Measurements from ENCODE around the gene PELI1.
"Not testable (repeated sequence)": the region's sequence is repeated elsewhere in the genome, so short reads cannot be mapped to it uniquely, and the experiment has no call there.

PELI1 gene

DNA sequence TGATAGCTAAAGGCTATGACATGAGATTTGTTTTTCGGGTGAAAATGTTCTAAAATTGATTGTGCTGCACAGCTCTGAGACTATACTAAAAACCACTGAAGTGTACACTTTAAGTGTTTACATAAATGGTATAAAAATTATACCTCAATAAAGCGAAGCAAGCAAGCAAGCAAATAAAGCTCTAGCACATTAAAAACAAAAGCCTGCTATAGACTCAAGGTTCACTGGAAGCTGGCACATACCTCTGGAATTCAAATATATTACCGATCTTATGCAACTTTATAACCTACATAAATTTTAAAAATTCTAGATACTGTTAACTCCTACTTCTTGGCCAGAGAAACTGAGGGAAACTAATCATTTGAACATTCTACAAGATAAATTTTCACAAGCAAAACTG lies 20.1 kb downstream of the PELI1 start:
- no peak for DNase-seq (ENCODE audit: low read depth in 2 of 3, low spot score in 2 of 3)

DNA sequence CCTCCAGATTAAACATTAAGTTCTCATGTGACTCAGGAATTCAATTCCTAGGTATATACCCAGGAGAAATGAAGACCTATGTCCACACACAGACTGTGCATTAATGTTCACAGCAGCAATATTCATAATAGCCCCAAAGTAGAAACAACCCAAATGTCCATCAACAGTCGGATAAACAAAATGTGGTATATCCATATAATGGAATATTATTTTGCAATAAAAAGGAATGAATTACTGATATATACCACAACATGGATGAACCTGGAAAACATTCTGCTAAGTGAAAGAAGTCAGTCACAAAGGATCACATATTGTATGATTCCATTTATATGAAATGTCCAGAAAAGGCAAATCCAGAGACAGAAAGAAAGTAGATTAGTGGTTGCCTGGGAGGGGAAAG lies 20.5 kb downstream of the PELI1 start:
- no peak for DNase-seq (ENCODE audit: low read depth in 2 of 3, low spot score in 2 of 3)

DNA sequence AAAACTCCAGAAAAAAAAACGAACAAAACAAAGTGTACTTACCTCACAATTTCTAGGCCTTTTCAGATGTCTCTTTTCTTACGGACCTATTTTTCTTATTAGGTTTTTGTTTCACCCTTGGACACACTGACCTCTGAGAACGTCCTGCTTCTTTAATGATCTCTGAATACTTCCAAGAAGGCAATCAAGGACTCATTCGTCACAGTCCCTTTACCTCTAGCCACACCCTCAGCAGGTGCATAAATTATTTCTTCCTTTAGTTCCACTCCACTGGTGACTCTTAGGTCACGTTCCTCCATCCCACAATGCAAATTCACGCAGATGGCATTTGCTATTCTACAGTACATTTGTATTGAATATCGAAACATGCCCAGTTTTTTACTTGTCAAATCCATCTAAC lies 21.9 kb downstream of the PELI1 start:
- DNase-seq (ENCODE audit: low read depth in 2 of 3, low spot score in 2 of 3): no peak

DNA sequence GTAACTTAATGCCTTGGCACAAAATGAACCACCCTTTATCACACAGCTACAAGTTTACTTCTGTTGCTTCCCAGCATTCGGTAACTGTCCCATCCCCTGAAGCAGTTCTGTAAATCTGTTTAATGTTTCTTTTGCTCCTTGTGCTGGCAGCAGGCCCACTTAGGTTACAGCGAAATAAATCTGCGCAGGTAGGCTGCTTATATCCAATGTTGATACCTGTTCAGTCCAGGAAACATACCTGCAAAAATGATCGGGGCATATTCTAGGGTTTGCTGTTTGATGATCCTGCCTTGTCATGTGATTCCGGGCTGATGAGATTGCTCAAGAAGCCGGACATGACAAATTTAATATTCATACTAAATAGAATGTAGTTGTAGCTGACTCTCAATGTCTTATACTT lies 23.3 kb downstream of the PELI1 start:
- no peak for DNase-seq (ENCODE audit: low read depth in 2 of 3, low spot score in 2 of 3)

DNA sequence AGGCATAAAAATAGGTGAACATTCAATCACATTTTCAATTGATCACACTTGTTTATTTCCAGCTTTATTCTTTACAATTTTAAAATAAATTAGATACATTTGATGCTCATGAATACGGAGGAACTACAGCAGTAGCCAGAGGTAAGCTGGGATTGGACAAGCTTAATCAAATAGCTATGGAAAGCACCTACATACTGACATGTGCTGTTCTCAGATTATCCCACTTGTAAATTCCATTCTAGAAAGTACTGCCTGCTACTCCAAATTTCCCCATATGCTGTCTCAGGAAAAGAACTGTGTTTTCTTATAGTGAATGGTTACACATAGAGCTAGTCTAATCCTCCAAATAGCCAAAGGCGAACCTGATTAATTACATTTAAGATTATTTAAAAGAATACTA lies 24.2 kb downstream of the PELI1 start:
- DNase-seq (ENCODE audit: low read depth in 2 of 3, low spot score in 2 of 3): no peak

DNA sequence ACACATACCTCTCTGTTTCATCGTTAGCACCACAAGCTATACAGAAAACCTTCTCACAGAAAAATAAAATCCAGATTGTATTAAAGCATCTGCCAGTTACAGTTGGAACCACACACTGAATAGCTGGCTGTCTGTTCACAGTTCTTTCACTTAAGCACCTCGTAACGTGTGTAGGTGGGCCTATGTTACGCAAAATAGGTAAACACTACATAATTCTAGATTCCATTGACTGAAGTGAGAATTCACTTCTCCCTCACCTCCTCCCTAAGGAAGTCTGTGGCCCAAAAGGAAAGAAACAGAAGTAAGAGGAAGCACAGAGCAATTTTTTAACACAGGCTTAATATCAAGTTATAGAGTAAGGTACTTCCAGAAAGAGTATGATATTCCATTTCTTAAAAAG lies 24.9 kb downstream of the PELI1 start:
- no peak for DNase-seq (ENCODE audit: low read depth in 2 of 3, low spot score in 2 of 3)

DNA sequence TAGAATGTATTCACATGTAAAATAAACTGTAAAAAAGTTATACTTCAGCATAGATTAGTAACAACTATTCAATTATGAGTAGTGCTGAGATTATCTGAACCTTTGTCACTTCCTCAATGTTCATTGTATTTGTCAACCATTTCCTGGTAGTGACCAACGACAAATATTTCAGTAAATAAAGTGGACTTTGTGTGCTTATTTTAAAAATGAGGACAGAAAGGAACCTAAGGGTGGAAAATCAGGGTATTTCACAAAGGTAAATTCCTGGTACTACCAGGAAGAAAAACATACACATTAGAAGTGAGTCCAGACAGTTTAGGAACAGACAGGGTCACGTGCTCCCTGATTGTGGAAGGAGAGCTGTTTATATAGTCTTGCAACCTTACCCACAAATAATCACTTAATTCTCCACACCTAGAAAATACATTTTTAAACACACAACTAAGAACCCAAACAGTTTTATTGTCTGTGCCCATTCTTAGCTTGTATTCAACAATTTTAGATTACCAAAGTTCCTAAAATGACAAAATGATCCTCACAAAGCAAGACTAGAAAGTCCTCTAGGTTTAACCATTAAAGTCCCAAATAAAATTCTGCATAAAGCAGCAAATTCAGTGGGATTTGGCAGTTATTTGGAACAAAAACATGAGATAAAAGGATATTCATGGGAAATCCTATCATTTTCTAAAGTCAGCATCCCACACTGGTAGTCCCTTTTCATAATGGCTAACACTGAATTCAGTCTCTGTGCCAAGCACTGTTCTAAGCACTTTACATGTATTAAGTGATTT lies 28.2 kb downstream of the PELI1 start:
- DNase-seq (ENCODE audit: low read depth in 2 of 3, low spot score in 2 of 3): no peak

DNA sequence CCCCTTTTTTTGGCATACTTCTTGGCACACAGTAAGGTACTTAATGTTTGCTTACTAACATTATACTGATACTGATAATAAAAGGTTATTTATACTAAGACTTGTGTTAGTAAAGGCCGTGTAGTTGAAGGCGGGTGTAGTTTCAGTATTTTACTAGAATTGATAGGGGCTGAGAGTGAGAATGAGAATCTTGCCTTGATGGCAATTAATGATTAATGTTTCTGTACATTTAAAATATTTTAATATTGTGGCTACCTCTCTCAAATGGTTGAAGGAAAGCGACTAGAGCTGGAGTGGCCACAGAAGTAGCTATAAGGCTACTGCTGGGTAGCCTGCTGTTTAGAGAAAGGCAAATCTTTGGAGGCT lies 29.3 kb downstream of the PELI1 start:
- DNase-seq (ENCODE audit: low read depth in 2 of 3, low spot score in 2 of 3): no peak

DNA sequence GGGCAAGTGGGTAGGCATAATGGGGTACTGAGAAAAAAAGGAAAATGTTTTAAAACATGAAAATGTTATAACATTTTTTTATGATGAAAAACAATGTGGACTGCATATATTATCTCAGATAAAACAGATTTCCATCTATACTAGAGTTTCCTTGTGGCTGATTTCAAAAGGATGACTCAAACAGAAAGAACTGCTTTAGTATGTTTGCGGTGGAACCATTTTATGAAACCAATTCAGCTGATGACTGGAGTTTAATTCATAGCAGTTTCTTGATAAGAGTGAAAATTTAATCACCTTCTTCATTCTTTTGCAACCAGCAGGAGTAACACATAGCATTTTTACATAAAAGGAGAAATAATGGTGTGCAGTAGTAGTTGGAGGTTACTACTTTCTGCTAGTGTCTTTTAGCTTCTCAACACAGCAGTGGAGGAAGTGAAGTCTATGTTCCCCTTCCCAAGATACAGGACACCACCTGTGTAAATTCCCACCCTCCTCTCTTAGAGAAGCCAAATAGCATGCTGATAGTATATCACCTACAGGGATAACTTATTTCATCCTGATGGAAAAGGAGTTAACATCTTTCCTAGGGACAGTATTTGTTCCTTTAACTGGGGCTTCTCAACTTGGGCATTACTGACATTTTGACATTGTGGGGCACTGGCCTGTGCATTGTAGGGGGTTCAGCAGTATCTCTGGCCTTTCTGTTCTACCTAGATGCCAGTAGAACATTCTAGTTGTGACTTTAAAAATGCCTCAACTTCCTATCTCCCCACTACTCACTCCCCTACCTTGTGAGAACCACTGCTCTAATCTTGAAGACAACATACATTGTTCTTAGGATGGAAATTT lies 29.9 kb downstream of the PELI1 start:
- no peak for DNase-seq (ENCODE audit: low read depth in 2 of 3, low spot score in 2 of 3)

DNA sequence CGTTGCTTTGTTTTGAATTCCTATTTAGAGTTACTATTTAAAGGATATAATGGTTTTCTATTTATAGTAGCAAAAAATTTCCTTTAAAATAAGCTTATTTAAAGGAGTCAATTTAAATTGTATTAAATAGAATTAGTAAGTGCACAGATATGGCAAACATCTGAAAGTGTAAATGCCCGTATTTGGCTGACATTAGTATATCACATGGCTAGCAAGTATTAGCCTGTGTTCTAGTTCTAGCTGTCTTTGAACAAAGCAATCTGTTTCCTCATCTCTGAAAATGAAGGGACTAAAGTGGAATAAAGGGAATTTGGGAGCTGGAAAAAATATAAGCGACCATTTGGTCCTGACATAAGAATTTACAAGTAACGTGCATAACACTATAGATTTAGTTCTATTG lies 32.2 kb downstream of the PELI1 start:
- DNase-seq (ENCODE audit: low read depth in 2 of 3, low spot score in 2 of 3): no peak

DNA sequence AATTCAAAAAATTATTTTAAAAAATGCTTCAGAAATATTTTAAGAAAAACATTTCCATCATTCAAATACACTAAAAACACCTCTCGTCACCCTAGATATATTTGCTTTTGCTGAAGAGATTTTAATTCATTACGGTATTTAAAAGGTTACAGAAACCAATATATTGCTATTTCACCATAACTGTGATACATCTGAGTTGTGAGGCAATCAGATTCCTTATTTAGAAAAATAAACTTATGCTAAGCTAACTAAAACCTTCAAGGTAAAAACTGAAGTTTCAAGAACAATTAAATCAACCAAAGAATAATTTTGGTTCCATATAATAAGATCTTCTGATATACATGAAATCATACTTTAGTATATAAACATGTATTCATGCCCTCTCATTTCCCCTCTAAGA lies 32.8 kb downstream of the PELI1 start:
- DNase-seq (ENCODE audit: low read depth in 2 of 3, low spot score in 2 of 3): no peak

DNA sequence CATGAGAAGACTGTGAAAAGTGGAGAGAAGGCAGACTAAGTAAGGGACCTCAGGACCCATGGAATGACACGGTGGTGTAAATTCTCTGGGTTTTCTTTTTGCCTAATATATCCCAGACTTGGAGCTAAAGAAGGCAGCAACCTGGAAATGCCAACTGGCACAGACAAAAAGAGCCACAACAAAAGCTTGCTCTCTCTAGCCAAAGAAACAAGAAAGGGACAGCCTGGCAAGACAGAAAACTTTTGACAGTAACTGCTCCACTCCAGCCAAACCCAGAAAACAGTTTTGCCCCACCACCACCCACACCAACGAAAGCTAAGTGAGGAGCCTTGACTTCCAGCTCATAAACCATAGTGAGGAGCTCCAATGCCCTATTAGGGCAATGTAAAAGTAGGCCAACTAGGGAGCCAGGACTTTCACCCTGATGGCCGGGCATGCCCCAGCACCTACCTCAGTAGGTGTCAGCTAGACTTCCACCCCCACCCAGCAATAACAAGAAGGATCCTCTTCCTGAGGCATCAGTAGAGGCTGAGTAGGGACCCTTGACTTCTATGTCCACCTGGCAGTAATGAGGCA lies 35.5 kb downstream of the PELI1 start:
- no peak for DNase-seq (ENCODE audit: low read depth in 2 of 3, low spot score in 2 of 3)

DNA sequence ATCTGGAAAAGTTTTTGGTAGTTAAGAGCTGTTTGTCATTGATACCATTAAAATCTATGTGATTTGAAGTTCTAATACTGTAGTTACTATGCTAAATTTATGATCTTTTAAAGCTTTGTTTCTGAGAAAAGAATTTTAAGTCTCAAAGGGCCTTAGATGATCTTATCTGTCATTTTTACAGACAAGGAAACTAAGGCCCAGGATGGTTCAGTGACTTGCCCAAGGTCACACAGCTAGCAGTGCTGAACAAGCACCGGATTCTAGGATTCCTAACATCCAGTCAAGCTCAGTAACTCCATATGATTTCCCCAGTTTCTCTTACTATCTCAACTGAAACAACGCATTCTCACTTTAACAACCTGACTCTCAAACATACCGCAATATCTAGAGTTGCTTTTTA lies 37.7 kb downstream of the PELI1 start:
- no peak for DNase-seq (ENCODE audit: low read depth in 2 of 3, low spot score in 2 of 3)

DNA sequence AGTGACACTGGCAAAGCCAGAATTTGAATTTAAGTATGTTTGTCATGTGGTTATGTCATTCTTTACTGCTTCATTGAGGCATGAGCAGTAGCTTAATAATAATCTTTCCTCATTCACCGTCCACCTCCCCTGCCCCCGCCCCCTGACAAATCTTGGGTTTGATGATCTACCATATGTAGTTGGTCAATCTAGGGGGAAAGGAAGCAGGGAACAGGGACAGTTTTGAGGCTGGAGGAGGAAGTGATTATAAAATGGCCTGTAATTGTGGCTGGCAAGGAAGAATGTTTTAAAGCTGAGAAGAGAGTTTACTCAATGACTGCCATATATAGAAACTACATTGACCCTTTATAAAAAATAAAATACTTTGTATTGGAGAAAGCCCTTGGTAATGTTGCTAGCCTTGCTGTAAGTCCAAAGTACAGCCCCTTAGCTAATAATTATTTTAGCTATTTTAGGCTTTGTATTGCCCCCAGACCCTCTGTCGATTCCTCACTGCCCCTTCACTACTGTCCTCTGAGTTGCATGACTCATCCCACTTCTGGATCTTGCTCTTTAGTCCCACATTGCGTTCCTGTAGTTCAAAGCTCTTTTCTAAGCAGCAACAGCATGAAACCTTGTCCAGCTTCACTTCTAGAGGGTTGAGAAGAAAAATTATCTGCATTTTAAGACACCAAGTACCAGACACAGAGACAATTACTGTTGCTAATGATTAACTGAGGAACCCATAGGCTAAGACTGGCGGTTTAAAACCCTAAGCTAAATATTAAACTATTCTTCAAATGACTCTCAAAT lies 38.4 kb downstream of the PELI1 start:
- no peak for DNase-seq (ENCODE audit: low read depth in 2 of 3, low spot score in 2 of 3)

DNA sequence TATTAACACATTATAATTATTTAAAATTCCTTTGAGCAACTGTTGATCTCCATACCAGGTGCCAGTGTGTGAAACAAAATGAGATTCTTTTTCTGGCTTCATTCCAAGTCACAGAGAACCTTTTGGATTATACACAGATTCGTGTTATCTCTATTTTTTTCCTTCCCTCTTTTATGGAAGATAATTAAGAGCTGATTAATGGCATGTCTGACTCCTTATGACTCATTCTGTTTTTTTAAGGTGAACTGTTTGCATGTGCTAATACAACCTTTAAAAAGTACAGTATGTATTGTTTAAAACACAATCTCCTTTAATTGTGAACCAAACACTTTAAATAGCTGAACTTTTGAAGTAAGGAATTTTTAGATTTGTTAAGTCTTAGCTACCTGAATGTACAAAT lies 39.3 kb downstream of the PELI1 start:
- DNase-seq (ENCODE audit: low read depth in 2 of 3, low spot score in 2 of 3): no peak

DNA sequence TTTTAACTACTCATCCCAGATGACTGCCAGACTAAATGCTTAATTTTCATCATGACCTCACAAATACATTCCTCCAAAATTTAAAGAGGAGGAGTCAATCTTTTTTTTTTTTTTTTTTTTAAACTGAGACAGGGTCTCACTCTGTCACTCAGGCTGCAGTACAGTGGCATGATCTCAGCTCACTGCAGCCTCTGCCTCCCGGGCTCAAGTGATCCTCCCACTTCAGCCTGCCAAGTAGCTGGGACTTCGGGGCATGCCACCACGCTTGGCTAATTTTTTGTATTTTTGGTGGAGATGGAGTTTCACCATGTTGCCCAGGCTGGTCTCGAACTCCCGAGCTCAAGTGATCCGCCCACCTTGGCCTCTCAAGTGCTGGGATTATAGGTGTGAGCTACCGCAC lies 41.5 kb downstream of the PELI1 start:
- not testable (repeated sequence) for DNase-seq (ENCODE audit: low read depth in 2 of 3, low spot score in 2 of 3)

DNA sequence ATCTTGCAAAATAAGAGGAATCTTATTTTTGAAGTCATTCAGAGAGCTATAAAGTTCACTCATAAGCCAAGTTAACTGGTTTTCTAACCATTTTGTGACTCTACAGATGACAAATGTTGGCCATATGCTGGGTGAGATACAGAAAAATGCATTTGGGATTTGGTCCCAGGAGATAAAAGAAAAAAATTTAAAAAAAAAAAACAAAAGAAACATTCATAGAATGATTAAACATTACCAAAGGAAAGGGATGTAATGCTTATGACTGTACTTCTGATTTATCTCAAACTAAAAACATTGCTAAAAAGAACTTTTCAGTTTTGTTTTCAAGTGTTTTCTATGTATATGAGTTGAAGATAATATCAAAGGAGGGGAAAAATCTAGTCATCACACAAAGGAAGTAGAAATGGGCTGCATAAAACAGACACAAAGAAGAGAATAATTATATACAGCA lies 43.1 kb downstream of the PELI1 start:
- DNase-seq (ENCODE audit: low read depth in 2 of 3, low spot score in 2 of 3): no peak

DNA sequence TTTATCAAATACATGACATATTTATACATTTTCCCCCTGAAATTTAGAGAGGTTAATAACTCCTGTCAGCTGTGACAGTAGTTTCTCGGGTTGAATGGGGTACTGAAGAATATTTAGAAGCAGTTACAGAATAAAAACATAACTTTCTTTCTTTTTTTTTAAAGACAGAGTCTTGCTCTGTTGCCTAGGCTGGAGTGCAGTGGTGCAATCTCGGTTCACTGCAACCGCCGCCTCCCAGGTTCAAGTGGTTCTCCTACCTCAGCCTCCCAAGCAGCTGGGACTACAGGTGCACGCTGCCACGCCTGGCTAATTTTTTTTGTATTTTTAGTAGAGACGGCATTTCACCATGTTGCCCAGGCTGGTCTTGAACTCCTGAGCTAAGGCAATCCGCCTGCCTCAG lies 43.6 kb downstream of the PELI1 start:
- not testable (repeated sequence) for DNase-seq (ENCODE audit: low read depth in 2 of 3, low spot score in 2 of 3)

DNA sequence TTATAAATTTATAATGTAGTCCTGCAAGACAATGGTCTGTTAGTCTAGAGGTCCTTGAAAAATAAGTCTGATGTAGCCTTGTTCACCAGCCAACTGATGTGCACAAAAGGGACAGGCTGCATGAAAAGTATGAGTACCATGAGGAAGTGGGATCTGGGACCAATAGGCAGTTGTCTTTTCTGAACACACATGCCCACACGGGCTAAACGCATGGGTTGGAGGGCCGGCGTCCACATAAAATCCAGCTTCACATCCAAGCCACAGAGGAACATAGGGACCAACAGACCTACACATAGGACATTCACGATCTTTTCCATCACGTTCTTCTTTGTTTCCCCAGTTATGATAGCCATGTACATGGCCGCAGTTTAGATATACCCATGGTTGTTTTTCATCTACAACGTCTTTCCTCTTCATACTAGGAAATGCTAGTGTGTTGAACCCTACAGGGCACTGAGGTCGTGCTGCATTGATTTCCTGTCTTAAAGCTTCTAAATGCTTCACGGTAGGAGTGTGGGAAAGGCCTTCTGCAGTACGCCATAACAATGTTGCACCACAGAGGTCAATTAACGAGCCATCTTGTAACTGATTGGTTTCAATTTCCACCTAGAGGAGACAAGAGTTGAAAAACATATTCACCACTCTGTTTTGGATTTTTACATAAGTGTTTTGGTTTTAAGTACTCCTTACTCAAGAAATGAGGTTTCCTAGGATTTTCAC lies 49.4 kb downstream of the PELI1 start:
- no peak for DNase-seq (ENCODE audit: low read depth in 2 of 3, low spot score in 2 of 3)

DNA sequence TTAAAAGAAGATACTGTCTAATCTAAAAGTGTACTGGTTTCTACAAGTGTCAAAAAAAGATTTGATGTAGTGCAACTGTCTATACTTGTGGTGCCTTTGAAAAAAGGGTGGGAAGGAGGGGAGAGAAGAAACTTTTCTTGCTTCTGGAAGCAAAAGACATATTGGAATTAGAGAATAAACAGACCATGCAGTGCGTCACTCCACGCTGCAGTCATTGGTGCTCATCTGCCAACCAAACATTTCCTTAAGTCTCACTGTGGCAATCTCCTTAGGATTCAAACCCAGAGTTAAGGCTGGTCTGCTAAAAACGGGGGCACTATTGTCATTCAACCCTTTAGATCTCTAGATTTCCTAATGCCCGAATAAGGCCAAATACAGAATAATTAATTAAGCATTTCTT lies 50.9 kb downstream of the PELI1 start:
- DNase-seq (ENCODE audit: low read depth in 2 of 3, low spot score in 2 of 3): no peak

DNA sequence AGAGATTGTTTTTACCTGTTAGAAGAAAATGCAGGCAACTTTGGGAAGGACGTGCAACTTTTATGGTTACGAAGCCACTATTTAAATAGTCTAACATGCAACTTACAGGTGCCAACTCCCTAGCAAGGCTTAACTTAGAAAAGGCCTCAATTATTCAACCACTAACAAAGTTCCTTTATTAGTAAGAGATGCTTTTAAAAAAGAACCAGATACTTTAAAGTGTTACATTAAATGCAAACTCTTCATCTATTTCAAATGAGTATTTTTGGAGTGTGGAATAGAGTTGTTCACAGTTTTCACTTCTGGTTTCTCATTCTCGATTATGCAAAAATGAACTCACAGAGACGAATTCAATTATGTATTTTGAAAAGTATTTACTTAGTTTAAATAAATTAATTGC lies 51.7 kb downstream of the PELI1 start:
- DNase-seq (ENCODE audit: low read depth in 2 of 3, low spot score in 2 of 3): no peak
